GM18498 (cell line): ENCODE data around the gene MYH10.
"Not testable (repeated sequence)": the region's sequence is repeated elsewhere in the genome, so short reads cannot be mapped to it uniquely, and the experiment has no call there.

Experiments
- ATAC-seq: cut with Tn5 transposase; IDR thresholded peaks from one replicate; pipeline ENCODE4 v1.9.1; 2021; ENCODE audit warnings: mild to moderate bottlenecking, moderate library complexity; ENCODE audit not compliant: unreplicated experiment

The MYH10 gene

GRCh38 chr17:8558144-8558543 is 72.4 kb downstream of the MYH10 start:
- ATAC-seq, result no peak

- no peak for ATAC-seq
Measured at GRCh38 chr17:8557176-8557806, 73.2 kb downstream of the MYH10 start.

- ATAC-seq, result no peak
Measured at GRCh38 chr17:8556074-8556473, 74.5 kb downstream of the MYH10 start.

- no peak for ATAC-seq
Measured at GRCh38 chr17:8555062-8555461, 75.5 kb downstream of the MYH10 start.

GRCh38 chr17:8552577-8553320 is 77.8 kb downstream of the MYH10 start:
- no peak for ATAC-seq

GRCh38 chr17:8542599-8543502 is 87.7 kb downstream of the MYH10 start:
- no peak for ATAC-seq

- ATAC-seq, result not testable (repeated sequence)
Measured at GRCh38 chr17:8539976-8540375, 90.5 kb downstream of the MYH10 start.

- no peak for ATAC-seq
Measured at GRCh38 chr17:8537734-8538133, 92.8 kb downstream of the MYH10 start.

GRCh38 chr17:8534498-8535188 is 95.9 kb downstream of the MYH10 start:
- ATAC-seq, result no peak

GRCh38 chr17:8532021-8532420 is 98.5 kb downstream of the MYH10 start:
- no peak for ATAC-seq

GRCh38 chr17:8522577-8522976 is 107.9 kb downstream of the MYH10 start:
- no peak for ATAC-seq

GRCh38 chr17:8520981-8521380 is 109.5 kb downstream of the MYH10 start:
- ATAC-seq, result no peak

- ATAC-seq, result no peak
Measured at GRCh38 chr17:8518850-8519249, 111.7 kb downstream of the MYH10 start.

- no peak for ATAC-seq
Measured at GRCh38 chr17:8518326-8518725, 112.2 kb downstream of the MYH10 start.

GRCh38 chr17:8514801-8515200 is 115.7 kb downstream of the MYH10 start:
- ATAC-seq, result no peak

- ATAC-seq, result no peak
Measured at GRCh38 chr17:8506145-8506544, 124.4 kb downstream of the MYH10 start.

GRCh38 chr17:8504460-8505207 is 125.9 kb downstream of the MYH10 start:
- ATAC-seq, result no peak

GRCh38 chr17:8503807-8504206 is 126.7 kb downstream of the MYH10 start:
- ATAC-seq, result no peak

GRCh38 chr17:8503368-8503767 is 127.2 kb downstream of the MYH10 start:
- no peak for ATAC-seq

- no peak for ATAC-seq
Measured at GRCh38 chr17:8502126-8502525, 128.4 kb downstream of the MYH10 start.
